B cell (primary cell): ENCODE data around the gene CLDND2. TPM values are rescaled to one million over a fixed set of nuclear protein-coding genes. Genes with fewer than 3 reads are reported as not detected.

Experiments
- ATAC-seq: fragments of 200-7000 bp; cut with Tn5 transposase; one replicate; pipeline ENCODE4 v1.10.0; 2021; ENCODE audit warnings: low read depth, mild to moderate bottlenecking, moderate number of reproducible peaks, moderate library complexity
- CTCF ChIA-PET: fragments of 350-600 bp; sonication (Branson Sonifier 250); formaldehyde crosslinking; loops from one replicate; lab custom pipeline; 2021; ENCODE audit warnings: antibody characterized with exemption, inconsistent platforms; lab: Charles Lee
- POLR2A ChIA-PET: fragments of 350-600 bp; sonication (Branson Sonifier 250); formaldehyde crosslinking; loops from one replicate; lab custom pipeline; 2021; ENCODE audit warnings: antibody characterized with exemption; lab: Charles Lee
- DNase-seq: peaks from one replicate; pipeline ENCODE4 v3.0.0; 2013
- H2AFZ ChIP-seq: 2 replicates; pipeline ENCODE4 v1.6.1; 2012; ENCODE audit warnings: mild to moderate bottlenecking, low read depth, low read length; ENCODE audit not compliant: insufficient read depth, poor library complexity, severe bottlenecking
- H3K27ac ChIP-seq, 2 donors: 1 replicate in 1 of 2; 2 replicates in 1 of 2; pipeline ENCODE4 v1.5.1; 2012 to 2013; ENCODE audit warnings: low read length in 2 of 2, mild to moderate bottlenecking in 2 of 2, moderate library complexity in 1 of 2
- H3K27me3 ChIP-seq, 4 experiments: fragments of 200-600 bp in 1 of 4; sonication (generic) in 1 of 4; replicated peaks in 1 of 4; 1 replicate in 2 of 4; 2 replicates in 2 of 4; pipeline versions ENCODE4 v1.6.1 to v1.7.0; 2013 to 2016; ENCODE audit warnings: low read length in 3 of 4, mild to moderate bottlenecking in 2 of 4, mixed read lengths in 1 of 4, moderate library complexity in 1 of 4; ENCODE audit not compliant: insufficient read depth in 4 of 4, control insufficient read depth in 3 of 4; ENCODE audit errors: control extremely low read depth in 1 of 4
- H3K36me3 ChIP-seq, 2 experiments: replicated peaks in 1 of 2; 1 replicate in 1 of 2; 2 replicates in 1 of 2; pipeline versions ENCODE4 v1.6.1 to v1.7.1; 2013; ENCODE audit warnings: low read length in 1 of 2; ENCODE audit not compliant: insufficient read depth in 2 of 2, control insufficient read depth in 1 of 2; ENCODE audit errors: control extremely low read depth in 1 of 2, extremely low read depth in 1 of 2
- H3K4me1 ChIP-seq, 2 donors: fragments of 200-600 bp in 1 of 2; sonication (generic) in 1 of 2; 1 replicate in 1 of 2; 2 replicates in 1 of 2; pipeline versions ENCODE4 v1.5.1 to v1.6.1; 2013 to 2017; ENCODE audit warnings: low read length in 2 of 2; ENCODE audit not compliant: control insufficient read depth in 2 of 2, insufficient read depth in 2 of 2
- H3K4me2 ChIP-seq: replicated peaks from 2 replicates; pipeline ENCODE3; 2012; ENCODE audit warnings: mild to moderate bottlenecking, low read depth, low read length; ENCODE audit not compliant: poor library complexity, severe bottlenecking
- H3K4me3 ChIP-seq, 5 experiments: fragments of 200-600 bp in 1 of 5; sonication (generic) in 1 of 5; 1 replicate in 3 of 5; 2 replicates in 2 of 5; pipeline versions ENCODE4 v1.5.1 to v1.7.0; 2011 to 2016; ENCODE audit warnings: low read length in 4 of 5, mild to moderate bottlenecking in 4 of 5, low read depth in 2 of 5, control low read depth in 1 of 5, moderate library complexity in 1 of 5; ENCODE audit not compliant: insufficient read depth in 1 of 5; ENCODE audit errors: control extremely low read depth in 1 of 5, extremely low read depth in 1 of 5
- H3K79me2 ChIP-seq: fragments of 200-600 bp; sonication (generic); one replicate; pipeline ENCODE4 v1.6.0; 2016; ENCODE audit warnings: low read length; ENCODE audit not compliant: control insufficient read depth, insufficient read depth
- H3K9ac ChIP-seq: fragments of 200-600 bp; sonication (generic); 2 replicates; pipeline ENCODE4 v1.6.1; 2017; ENCODE audit warnings: mild to moderate bottlenecking, low read length, moderate library complexity
- H3K9me3 ChIP-seq, 3 donors: one replicate each; pipeline versions ENCODE4 v1.6.1 to v1.7.1; 2013; ENCODE audit warnings: low read length in 2 of 3; ENCODE audit not compliant: control insufficient read depth in 2 of 3, insufficient read depth in 1 of 3; ENCODE audit errors: control extremely low read depth in 1 of 3
- H4K20me1 ChIP-seq: 2 replicates; pipeline ENCODE4 v1.6.0; 2012; ENCODE audit warnings: mild to moderate bottlenecking, low read length; ENCODE audit not compliant: insufficient read depth, control insufficient read depth, poor library complexity, severe bottlenecking
- H3K27ac Mint-ChIP-seq: one replicate; pipeline ENCODE4 v1.8.0; 2021; ENCODE audit warnings: mixed read lengths
- H3K27me3 Mint-ChIP-seq: one replicate; pipeline ENCODE4 v1.8.0; 2021; ENCODE audit warnings: mixed read lengths
- H3K4me1 Mint-ChIP-seq: one replicate; pipeline ENCODE4 v1.8.0; 2021; ENCODE audit warnings: mixed read lengths
- H3K4me3 Mint-ChIP-seq: one replicate; pipeline ENCODE4 v1.8.0; 2021; ENCODE audit warnings: mixed read lengths
- H3K9me3 Mint-ChIP-seq: one replicate; pipeline ENCODE4 v1.8.0; 2022; ENCODE audit warnings: mixed read lengths; ENCODE audit not compliant: insufficient read depth
- EZH2 ChIP-seq: IDR thresholded peaks from 2 replicates; pipeline ENCODE4 v1.6.1; 2012; ENCODE audit warnings: borderline replicate concordance, low read depth, mild to moderate bottlenecking, moderate library complexity, low read length; ENCODE audit not compliant: insufficient read depth, poor library complexity, severe bottlenecking
- WGBS: methylation state at CpG from one replicate; pipeline ENCODE4 v1.1.5; 2013; ENCODE audit warnings: missing lambda C conversion rate; ENCODE audit not compliant: insufficient coverage; 5-methylcytosine and 5-hydroxymethylcytosine counted together
- intact Hi-C: fragments of 100-400 bp; cut with micrococcal nuclease; formaldehyde crosslinking; loops from one replicate; pipeline ENCODE4 v1.10.0; 2022
- polyA plus RNA-seq: library from polyadenylated mRNA; depleted of rRNA; stranded (reverse); fragments of >200 nt; gene quantifications from 2 replicates; pipeline ENCODE4 v1.2.3, GENCODE V29; 2012
- total RNA-seq, 2 donors: library from RNA; stranded (reverse); fragments of 120-200 nt in 1 of 2; gene quantifications; 1 replicate in 1 of 2; 2 replicates in 1 of 2; pipeline versions ENCODE4 v1.2.3 to v1.2.4, GENCODE V29; 2013 to 2022
- TF ChIP-seq, protein P1 (sequence below): fragments of 200-600 bp; IDR thresholded peaks from one replicate; pipeline ENCODE4 v1.8.0; 2022; ENCODE audit warnings: antibody characterized with exemption, mild to moderate bottlenecking

Gene CLDND2
- total and polyA plus RNA-seq, 2 donors (not counting 1 experiment from before 2014, with no cell fraction given): 1.9 TPM; not detected in 1

DNA sequence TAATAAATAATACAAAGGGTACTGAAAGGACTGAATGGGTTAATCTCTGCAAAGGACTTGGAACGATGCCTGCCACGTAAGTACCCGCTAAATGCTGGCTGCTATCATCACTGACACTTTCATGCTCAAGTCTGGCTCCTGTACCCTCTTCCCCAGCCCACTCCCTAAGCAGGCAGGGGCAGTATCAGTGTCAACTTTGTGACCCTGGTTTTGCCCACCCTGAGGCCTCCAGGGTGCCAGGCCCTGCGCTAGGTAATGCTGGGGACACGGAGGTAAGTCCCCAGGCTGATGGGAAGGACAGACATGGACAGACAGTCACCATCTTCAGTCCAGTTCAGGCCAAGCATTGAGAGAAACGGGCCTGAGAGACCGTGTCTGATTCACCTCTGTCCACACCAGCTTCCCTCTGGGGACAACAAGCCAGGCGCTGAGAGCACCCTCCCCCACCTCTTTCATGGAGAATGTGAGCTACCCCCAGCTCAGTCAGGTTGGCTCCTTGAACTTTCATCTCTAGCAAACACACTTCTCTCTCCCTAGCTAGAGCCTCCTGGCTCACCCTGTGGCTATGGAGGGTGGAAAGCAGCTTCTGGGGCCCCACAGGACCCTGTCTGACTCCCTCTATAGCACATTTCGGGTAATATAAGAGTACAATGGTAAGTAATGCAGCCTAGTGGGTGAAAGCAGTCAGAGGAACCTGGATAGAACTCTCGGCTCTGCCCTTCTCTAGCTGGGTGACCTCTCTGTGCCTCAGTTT is 3.4 kb downstream of the CLDND2 start:
- Histone ChIP-seq H3K4me2 (peak overlapping the region; percentile 98), H3K9ac (peak overlapping the region; percentile 83), H3K4me3 (peak overlapping the region; percentile 65 to 94 (median 78)), H3K4me1 (peaks cover 5 to 31% of the 10 kb centered on the region in 2 donors), H3K27ac (peak overlapping the region; percentile 80 to 87), H3K79me2 (peaks cover 11% of the 10 kb centered on the region), H4K20me1 (no peaks in the 10 kb centered on the region), H2AFZ (peak overlapping the region; percentile 89), H3K27me3 (no peaks in the 10 kb centered on the region), H3K9me3 (no peaks in the 10 kb centered on the region), H3K36me3 (no peaks in the 10 kb centered on the region)
- WGBS: 51% methylated on average over 9 of the region's 10 CpGs
- peak; percentile 66 for DNase-seq
- Mint-ChIP-seq H3K27ac (peak overlapping the region; percentile 95), H3K27me3 (no peaks in the 10 kb centered on the region), H3K4me1 (peaks cover 37% of the 10 kb centered on the region), H3K9me3 (no peaks in the 10 kb centered on the region), H3K4me3 (peak overlapping the region; percentile 97)
- intact Hi-C loops: no loop called here
- POLR2A ChIA-PET: interaction anchor here (0.5 to 1.2 kb wide), 4 partner anchors 22 to 1034 kb away, joined by 3 to 14 read pairs (median 6); no protein-coding TSS in a partner anchor
- no peak for ATAC-seq
- CTCF ChIA-PET: interaction anchor here (0.5 to 1.5 kb wide), 8 partner anchors 22 to 1992 kb away, joined by 3 to 7 read pairs (median 4); partner anchors contain the start of gene SIGLEC10
- TF ChIP-seq EZH2: no peak
- TF ChIP-seq, protein P1, sequence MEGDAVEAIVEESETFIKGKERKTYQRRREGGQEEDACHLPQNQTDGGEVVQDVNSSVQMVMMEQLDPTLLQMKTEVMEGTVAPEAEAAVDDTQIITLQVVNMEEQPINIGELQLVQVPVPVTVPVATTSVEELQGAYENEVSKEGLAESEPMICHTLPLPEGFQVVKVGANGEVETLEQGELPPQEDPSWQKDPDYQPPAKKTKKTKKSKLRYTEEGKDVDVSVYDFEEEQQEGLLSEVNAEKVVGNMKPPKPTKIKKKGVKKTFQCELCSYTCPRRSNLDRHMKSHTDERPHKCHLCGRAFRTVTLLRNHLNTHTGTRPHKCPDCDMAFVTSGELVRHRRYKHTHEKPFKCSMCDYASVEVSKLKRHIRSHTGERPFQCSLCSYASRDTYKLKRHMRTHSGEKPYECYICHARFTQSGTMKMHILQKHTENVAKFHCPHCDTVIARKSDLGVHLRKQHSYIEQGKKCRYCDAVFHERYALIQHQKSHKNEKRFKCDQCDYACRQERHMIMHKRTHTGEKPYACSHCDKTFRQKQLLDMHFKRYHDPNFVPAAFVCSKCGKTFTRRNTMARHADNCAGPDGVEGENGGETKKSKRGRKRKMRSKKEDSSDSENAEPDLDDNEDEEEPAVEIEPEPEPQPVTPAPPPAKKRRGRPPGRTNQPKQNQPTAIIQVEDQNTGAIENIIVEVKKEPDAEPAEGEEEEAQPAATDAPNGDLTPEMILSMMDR: no peak
